SK-N-SH (cell line): ENCODE data around the gene CDH23. TPM values are rescaled to one million over a fixed set of nuclear protein-coding genes. Genes with fewer than 3 reads are reported as not detected.

Experiments
- CTCF ChIA-PET: fragments of 300-600, 350-600 bp; formaldehyde crosslinking; extraction: SDS; loops from one replicate; lab custom pipeline; 2021; lab: Yijun Ruan, JAX
- POLR2A ChIA-PET: fragments of 350-600 bp; sonication (Branson Sonifier 250); formaldehyde crosslinking; extraction: SDS; loops from one replicate; lab custom pipeline; 2020; ENCODE audit warnings: antibody characterized with exemption, inconsistent platforms; lab: Yijun Ruan, JAX
- DNase-seq: peaks from one replicate; pipeline ENCODE4 v3.0.0; 2012
- H2AFZ ChIP-seq: fragments of 200-600 bp; sonication (generic); 2 replicates; pipeline ENCODE4 v1.8.1; 2016; ENCODE audit warnings: antibody characterized with exemption, mild to moderate bottlenecking, low read depth
- H3F3A ChIP-seq: fragments of 200-600 bp; sonication (generic); replicated peaks from 2 replicates; pipeline ENCODE3; 2016; ENCODE audit warnings: antibody characterized with exemption, mild to moderate bottlenecking; ENCODE audit not compliant: insufficient read depth
- H3K27ac ChIP-seq, 2 experiments: fragments of 200-500 bp in 1 of 2; fragments of 200-600 bp in 1 of 2; sonication (Bioruptor generic) in 1 of 2; sonication (generic), shearing (Covaris generic) in 1 of 2; 2 replicates each; pipeline versions ENCODE4 v1.5.1 to v1.6.1; 2014 to 2016; ENCODE audit warnings: low read depth in 2 of 2, inconsistent platforms in 1 of 2, low read length in 1 of 2, mild to moderate bottlenecking in 1 of 2, mixed read lengths in 1 of 2
- H3K27me3 ChIP-seq: fragments of 200-600 bp; sonication (generic), shearing (Covaris generic); 2 replicates; pipeline ENCODE4 v1.6.1; 2016; ENCODE audit warnings: mixed run types; ENCODE audit not compliant: insufficient read depth
- H3K36me3 ChIP-seq, 2 experiments: fragments of 200-500 bp in 1 of 2; fragments of 200-600 bp in 1 of 2; sonication (Bioruptor generic) in 1 of 2; sonication (generic) in 1 of 2; replicated peaks in 1 of 2; 2 replicates each; pipeline versions ENCODE3 to v1.5.1; 2014 to 2016; ENCODE audit warnings: low read length in 1 of 2, mild to moderate bottlenecking in 1 of 2; ENCODE audit not compliant: insufficient read depth in 2 of 2, control insufficient read depth in 1 of 2
- H3K4me1 ChIP-seq, 2 experiments: fragments of 200-500 bp in 1 of 2; fragments of 200-600 bp in 1 of 2; sonication (Bioruptor generic) in 1 of 2; sonication (generic), shearing (Covaris generic) in 1 of 2; 2 replicates each; pipeline versions ENCODE4 v1.5.1 to v1.6.1; 2014 to 2016; ENCODE audit warnings: low read depth in 1 of 2, low read length in 1 of 2, mixed run types in 1 of 2; ENCODE audit not compliant: insufficient read depth in 2 of 2, control insufficient read depth in 1 of 2
- H3K4me2 ChIP-seq: fragments of 200-600 bp; sonication (generic), shearing (Covaris generic); 2 replicates; pipeline ENCODE4 v1.6.1; 2017; ENCODE audit warnings: mixed run types
- H3K4me3 ChIP-seq, 2 experiments: fragments of 200-500 bp in 1 of 2; fragments of 200-600 bp in 1 of 2; sonication (Bioruptor generic) in 1 of 2; sonication (generic), shearing (Covaris generic) in 1 of 2; 2 replicates each; pipeline versions ENCODE4 v1.5.1 to v1.8.1; 2014 to 2016; ENCODE audit warnings: low read depth in 2 of 2, inconsistent platforms in 1 of 2, low read length in 1 of 2, mild to moderate bottlenecking in 1 of 2, mixed read lengths in 1 of 2, moderate library complexity in 1 of 2
- H3K79me2 ChIP-seq: fragments of 200-600 bp; sonication (generic); 2 replicates; pipeline ENCODE4 v1.8.1; 2017; ENCODE audit warnings: mild to moderate bottlenecking; ENCODE audit not compliant: insufficient read depth
- H3K9ac ChIP-seq: fragments of 200-600 bp; sonication (generic); 2 replicates; pipeline ENCODE4 v1.6.1; 2017; ENCODE audit warnings: mixed run types
- H3K9me2 ChIP-seq: fragments of 200-600 bp; sonication (generic); 2 replicates; pipeline ENCODE4 v1.6.1; 2017; ENCODE audit warnings: mixed run types
- H3K9me3 ChIP-seq: fragments of 200-600 bp; sonication (generic); 2 replicates; pipeline ENCODE4 v1.6.1; 2017; ENCODE audit warnings: mixed run types, mild to moderate bottlenecking, moderate library complexity
- H4K20me1 ChIP-seq: fragments of 200-600 bp; sonication (generic); 2 replicates; pipeline ENCODE4 v1.6.1; 2017; ENCODE audit warnings: mild to moderate bottlenecking, mixed run types; ENCODE audit not compliant: insufficient read depth
- EZH2phosphoT487 ChIP-seq: fragments of 200-600 bp; sonication (generic); IDR thresholded peaks from 2 replicates; pipeline ENCODE4 v1.6.1; 2017; ENCODE audit warnings: low read depth, mixed run types, mild to moderate bottlenecking, antibody characterized with exemption, moderate library complexity, borderline replicate concordance
- FOXJ3 ChIP-seq: sonication (generic); formaldehyde crosslinking; IDR thresholded peaks from 2 replicates; pipeline ENCODE4 v1.5.1; 2020; ENCODE audit warnings: mild to moderate bottlenecking, missing genetic modification reagents
- GATA2 ChIP-seq: sonication (generic); formaldehyde crosslinking; IDR thresholded peaks from 2 replicates; pipeline ENCODE4 v1.5.0; 2020; ENCODE audit warnings: mild to moderate bottlenecking, missing genetic modification reagents
- IRF3 ChIP-seq: fragments of 150-350 bp; IDR thresholded peaks from 2 replicates; pipeline ENCODE4 v1.6.1; 2016; ENCODE audit warnings: mild to moderate bottlenecking, low read depth, low read length
- MEF2A ChIP-seq: IDR thresholded peaks from 2 replicates; pipeline ENCODE4 v1.4.0; 2012; ENCODE audit warnings: low read depth, borderline replicate concordance
- MXI1 ChIP-seq: IDR thresholded peaks from 2 replicates; pipeline ENCODE4 v1.6.1; 2012; ENCODE audit warnings: mild to moderate bottlenecking, low read depth, low read length, improper control_type of control experiment
- NRF1 ChIP-seq: IDR thresholded peaks from 2 replicates; pipeline ENCODE4 v1.6.1; 2012; ENCODE audit warnings: low read depth, mild to moderate bottlenecking, low read length
- POLR2AphosphoS5 ChIP-seq: IDR thresholded peaks from 2 replicates; pipeline ENCODE4 v1.6.1; 2012; ENCODE audit warnings: low read depth, low read length
- RAD21 ChIP-seq: IDR thresholded peaks from 2 replicates; pipeline ENCODE4 v1.6.1; 2012; ENCODE audit warnings: mild to moderate bottlenecking, low read length
- SIN3A ChIP-seq: IDR thresholded peaks from 2 replicates; pipeline ENCODE4 v1.6.1; 2012; ENCODE audit warnings: low read depth, mild to moderate bottlenecking, low read length, moderate library complexity, borderline replicate concordance
- USF1 ChIP-seq: IDR thresholded peaks from 2 replicates; pipeline ENCODE4 v1.4.0; 2012; ENCODE audit warnings: low read depth, borderline replicate concordance
- YY1 ChIP-seq: IDR thresholded peaks from 2 replicates; pipeline ENCODE4 v1.4.0; 2012; ENCODE audit warnings: low read depth, mild to moderate bottlenecking
- WGBS: methylation state at CpG from one replicate; pipeline ENCODE4 v1.1.6; 2017; ENCODE audit warnings: low lambda C conversion rate; 5-methylcytosine and 5-hydroxymethylcytosine counted together
- polyA plus RNA-seq, 3 experiments: library from polyadenylated mRNA; depleted of rRNA; stranded (reverse); fragments of >200 nt; gene quantifications; 2 replicates each; pipeline ENCODE4 v1.2.3, GENCODE V29; 2012
- TF ChIP-seq, protein P1 (sequence below): fragments of 150-350 bp; IDR thresholded peaks from 2 replicates; pipeline ENCODE4 v1.6.1; 2017; ENCODE audit warnings: antibody characterized with exemption, low read length, low read depth, borderline replicate concordance
- TF ChIP-seq, protein P2 (sequence below): IDR thresholded peaks from 2 replicates; pipeline ENCODE4; 2012

The CDH23 gene
- polyA plus RNA-seq, 1 of the 3 experiments (the other 2 are of a cell fraction) = 0.03 TPM

GRCh38 chr10:71857934-71858890, 461.5 kb downstream of the CDH23 start:
- H3K4me3 ChIP-seq = no peak overlapping the region
- H3K4me1 ChIP-seq = peaks cover 12 to 24% of the 10 kb centered on the region in 2 experiments; a peak in 3 of 4 replicates
- POLR2A ChIA-PET = no interaction called here
- H3K9ac ChIP-seq = no peak overlapping the region
- no peaks in the 10 kb centered on the region for H3K9me3 ChIP-seq
- H3K27ac ChIP-seq = no peak overlapping the region
- H3K79me2 ChIP-seq = no peaks in the 10 kb centered on the region
- WGBS = 91% methylated on average over 12 of the region's 12 CpGs
- no peak overlapping the region for H2AFZ ChIP-seq
- no peaks in the 10 kb centered on the region for H4K20me1 ChIP-seq
- TF ChIP-seq, protein P1, sequence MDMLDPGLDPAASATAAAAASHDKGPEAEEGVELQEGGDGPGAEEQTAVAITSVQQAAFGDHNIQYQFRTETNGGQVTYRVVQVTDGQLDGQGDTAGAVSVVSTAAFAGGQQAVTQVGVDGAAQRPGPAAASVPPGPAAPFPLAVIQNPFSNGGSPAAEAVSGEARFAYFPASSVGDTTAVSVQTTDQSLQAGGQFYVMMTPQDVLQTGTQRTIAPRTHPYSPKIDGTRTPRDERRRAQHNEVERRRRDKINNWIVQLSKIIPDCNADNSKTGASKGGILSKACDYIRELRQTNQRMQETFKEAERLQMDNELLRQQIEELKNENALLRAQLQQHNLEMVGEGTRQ = no peak
- TF ChIP-seq YY1 (no peak), FOXJ3 (no peak), IRF3 (no peak), SIN3A (no peak), USF1 (no peak), MEF2A (no peak), RAD21 (no peak), EZH2phosphoT487 (no peak), MXI1 (no peak), NRF1 (no peak), POLR2AphosphoS5 (no peak), GATA2 (CRISPR knock-in tag) (no peak)
- TF ChIP-seq, protein P2, sequence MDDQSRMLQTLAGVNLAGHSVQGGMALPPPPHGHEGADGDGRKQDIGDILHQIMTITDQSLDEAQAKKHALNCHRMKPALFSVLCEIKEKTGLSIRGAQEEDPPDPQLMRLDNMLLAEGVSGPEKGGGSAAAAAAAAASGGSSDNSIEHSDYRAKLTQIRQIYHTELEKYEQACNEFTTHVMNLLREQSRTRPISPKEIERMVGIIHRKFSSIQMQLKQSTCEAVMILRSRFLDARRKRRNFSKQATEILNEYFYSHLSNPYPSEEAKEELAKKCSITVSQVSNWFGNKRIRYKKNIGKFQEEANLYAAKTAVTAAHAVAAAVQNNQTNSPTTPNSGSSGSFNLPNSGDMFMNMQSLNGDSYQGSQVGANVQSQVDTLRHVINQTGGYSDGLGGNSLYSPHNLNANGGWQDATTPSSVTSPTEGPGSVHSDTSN = no peak
- TF ChIP-seq, all 33 proteins: peak for 0
- H3K4me2 ChIP-seq = no peak overlapping the region
- peaks cover 31% of the 10 kb centered on the region for H3F3A ChIP-seq
- H3K9me2 ChIP-seq = no peaks in the 10 kb centered on the region
- CTCF ChIA-PET = interaction anchor here (1.0 to 3.5 kb wide), 2 partner anchors 25 to 38 kb away, joined by 5 to 26 read pairs; no protein-coding TSS in a partner anchor
- no peak for DNase-seq
- H3K36me3 ChIP-seq = no peaks in the 10 kb centered on the region
- no peaks in the 10 kb centered on the region for H3K27me3 ChIP-seq
